HepG2 (cell line): ENCODE data around the gene RCC1.

Experiments
- NPAS2 ChIP-seq: sonication (generic); formaldehyde crosslinking; IDR thresholded peaks from 2 replicates; pipeline ENCODE4 v1.8.0; 2022; ENCODE audit warnings: mild to moderate bottlenecking, missing genetic modification reagents, borderline replicate concordance
- TF ChIP-seq, protein P1 (sequence below): sonication (generic); formaldehyde crosslinking; IDR thresholded peaks from 2 replicates; pipeline ENCODE4 v1.5.0; 2020; ENCODE audit warnings: mild to moderate bottlenecking, missing genetic modification reagents, moderate library complexity

DNA sequence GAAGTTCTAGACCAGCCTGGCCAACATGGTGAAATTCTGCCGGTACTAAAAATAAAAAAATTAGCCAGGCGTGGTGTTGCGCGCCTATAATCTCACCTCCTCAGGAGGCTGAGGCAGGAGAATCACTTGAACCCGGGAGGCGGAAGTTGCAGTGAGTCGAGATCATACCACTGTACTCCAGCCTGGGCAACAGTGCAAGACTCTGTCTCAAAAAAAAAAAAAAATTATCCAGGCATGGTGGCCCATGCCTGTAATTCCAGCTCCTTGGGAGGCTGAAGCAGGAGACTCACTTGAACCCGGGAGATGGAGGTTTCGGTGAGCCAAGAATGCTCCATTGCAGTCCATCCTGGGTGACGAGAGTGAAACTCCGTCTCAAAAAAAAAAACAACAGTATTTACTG, 67.7 kb downstream of the RCC1 start:
- TF ChIP-seq, protein P1, sequence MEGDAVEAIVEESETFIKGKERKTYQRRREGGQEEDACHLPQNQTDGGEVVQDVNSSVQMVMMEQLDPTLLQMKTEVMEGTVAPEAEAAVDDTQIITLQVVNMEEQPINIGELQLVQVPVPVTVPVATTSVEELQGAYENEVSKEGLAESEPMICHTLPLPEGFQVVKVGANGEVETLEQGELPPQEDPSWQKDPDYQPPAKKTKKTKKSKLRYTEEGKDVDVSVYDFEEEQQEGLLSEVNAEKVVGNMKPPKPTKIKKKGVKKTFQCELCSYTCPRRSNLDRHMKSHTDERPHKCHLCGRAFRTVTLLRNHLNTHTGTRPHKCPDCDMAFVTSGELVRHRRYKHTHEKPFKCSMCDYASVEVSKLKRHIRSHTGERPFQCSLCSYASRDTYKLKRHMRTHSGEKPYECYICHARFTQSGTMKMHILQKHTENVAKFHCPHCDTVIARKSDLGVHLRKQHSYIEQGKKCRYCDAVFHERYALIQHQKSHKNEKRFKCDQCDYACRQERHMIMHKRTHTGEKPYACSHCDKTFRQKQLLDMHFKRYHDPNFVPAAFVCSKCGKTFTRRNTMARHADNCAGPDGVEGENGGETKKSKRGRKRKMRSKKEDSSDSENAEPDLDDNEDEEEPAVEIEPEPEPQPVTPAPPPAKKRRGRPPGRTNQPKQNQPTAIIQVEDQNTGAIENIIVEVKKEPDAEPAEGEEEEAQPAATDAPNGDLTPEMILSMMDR (CRISPR knock-in tag) = no peak
- no peak for TF ChIP-seq NPAS2 (CRISPR knock-in tag)
